ENCODE data around the gene SDSL. TPM values are rescaled to one million over a fixed set of nuclear protein-coding genes. Genes with fewer than 3 reads are reported as not detected.
A peak's percentile ranks its signal among the peaks of the same experiment; 100 is the strongest.

Gene SDSL
- total RNA-seq, 2 donors from 2014 or later, result 14.2 to 35.2 TPM

GRCh38 chr12:113467502-113468364 lies 45.6 kb downstream of the SDSL start:
- Histone ChIP-seq H3K4me3 (peak overlapping the region; percentile 29), H3K27ac (no peak overlapping the region), H3K27me3 (peaks cover 100% of the 10 kb centered on the region), H3K36me3 (no peaks in the 10 kb centered on the region), H3K9ac (ENCODE audit: low read depth in 2 of 2, low read length in 2 of 2) (no peak overlapping the region), H3K4me1 (no peaks in the 10 kb centered on the region), H3K9me3 (no peaks in the 10 kb centered on the region)
- DNase-seq, result no peak
- intact Hi-C loops (cut with DNase I), result no loop called here
- TF ChIP-seq CTCF (IDR thresholded peaks at IDR 0.05), result no peak

GRCh38 chr12:113468365-113469223 lies 46.4 kb downstream of the SDSL start:
- no peak overlapping the region for H3K4me3 ChIP-seq
- no peaks in the 10 kb centered on the region for H3K36me3 ChIP-seq
- intact Hi-C loops (cut with DNase I), result no loop called here
- no peak overlapping the region for H3K9ac ChIP-seq (ENCODE audit: low read depth in 2 of 2, low read length in 2 of 2)
- H3K27me3 ChIP-seq, result peaks cover 99% of the 10 kb centered on the region
- H3K4me1 ChIP-seq, result no peaks in the 10 kb centered on the region
- no peak overlapping the region for H3K27ac ChIP-seq
- no peak for TF ChIP-seq CTCF (IDR thresholded peaks at IDR 0.05)
- no peaks in the 10 kb centered on the region for H3K9me3 ChIP-seq
- DNase-seq, result no peak

- Histone ChIP-seq H3K4me3 (no peak overlapping the region), H3K36me3 (no peaks in the 10 kb centered on the region), H3K27ac (no peak overlapping the region), H3K9ac (ENCODE audit: low read depth in 2 of 2, low read length in 2 of 2) (no peak overlapping the region), H3K4me1 (no peaks in the 10 kb centered on the region), H3K27me3 (peaks cover 99% of the 10 kb centered on the region), H3K9me3 (no peaks in the 10 kb centered on the region)
- no peak for TF ChIP-seq CTCF (IDR thresholded peaks at IDR 0.05)
- DNase-seq, result no peak
- intact Hi-C loops (cut with DNase I), result no loop called here
These were observed 47.2 kb downstream of the SDSL start for GRCh38 chr12:113469224-113469948.

- Histone ChIP-seq H3K9me3 (no peaks in the 10 kb centered on the region), H3K27ac (no peak overlapping the region), H3K27me3 (peaks cover 98% of the 10 kb centered on the region), H3K36me3 (no peaks in the 10 kb centered on the region), H3K9ac (ENCODE audit: low read depth in 2 of 2, low read length in 2 of 2) (no peak overlapping the region), H3K4me1 (no peaks in the 10 kb centered on the region), H3K4me3 (no peak overlapping the region)
- intact Hi-C loops (cut with DNase I), result no loop called here
- no peak for DNase-seq
- TF ChIP-seq CTCF (IDR thresholded peaks at IDR 0.05), result no peak
These were observed 48.0 kb downstream of the SDSL start for GRCh38 chr12:113469949-113470743.

All from colonic mucosa (tissue), 4 donors.